Astrocyte of the hippocampus (primary cell): ENCODE measurements around the gene CKAP2.
"Not testable (repeated sequence)": the region's sequence is repeated elsewhere in the genome, so short reads cannot be mapped to it uniquely, and the experiment has no call there.

Experiments
- DNase-seq: peaks from one replicate; pipeline ENCODE4 v3.0.0; 2011; ENCODE audit warnings: low read depth, low spot score

Gene CKAP2

DNA sequence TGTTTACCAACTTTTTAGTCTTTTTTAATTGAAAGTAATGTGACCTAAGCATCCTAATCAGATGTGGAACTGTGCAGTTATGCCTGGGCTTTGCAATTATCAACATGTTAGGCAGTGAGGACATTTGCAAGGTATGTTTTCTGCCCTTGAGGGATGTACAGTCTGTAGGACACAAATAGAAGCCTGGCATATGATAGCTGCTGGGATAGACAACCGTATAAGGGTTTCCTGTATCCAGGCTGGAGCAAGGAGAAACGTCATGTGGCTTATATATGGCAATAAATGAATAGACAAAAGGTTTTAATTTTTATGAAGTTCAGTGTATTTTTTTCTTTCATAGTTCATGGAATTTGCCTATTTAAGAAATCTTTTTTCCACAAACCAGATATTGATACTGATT is 2.8 kb upstream of the CKAP2 start:
- no peak for DNase-seq

DNA sequence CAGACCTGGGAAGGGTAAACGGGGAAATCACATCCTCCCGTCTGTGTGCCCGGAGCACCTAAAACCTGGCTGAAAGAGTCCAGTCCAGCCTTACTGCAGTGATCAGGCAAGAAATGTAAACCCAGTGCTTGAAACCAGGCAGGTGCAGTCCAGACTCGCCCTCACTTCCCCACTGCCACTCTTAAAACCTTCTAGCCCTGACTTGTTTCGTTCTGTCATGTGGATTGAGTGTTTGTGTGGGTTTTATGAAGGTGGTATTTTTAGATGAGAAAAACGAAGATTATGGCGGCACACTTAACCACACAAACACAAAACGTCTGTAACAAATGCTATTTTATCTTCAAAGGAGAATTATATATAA is 839 bp upstream of the CKAP2 start:
- peak; percentile 26 for DNase-seq

DNA sequence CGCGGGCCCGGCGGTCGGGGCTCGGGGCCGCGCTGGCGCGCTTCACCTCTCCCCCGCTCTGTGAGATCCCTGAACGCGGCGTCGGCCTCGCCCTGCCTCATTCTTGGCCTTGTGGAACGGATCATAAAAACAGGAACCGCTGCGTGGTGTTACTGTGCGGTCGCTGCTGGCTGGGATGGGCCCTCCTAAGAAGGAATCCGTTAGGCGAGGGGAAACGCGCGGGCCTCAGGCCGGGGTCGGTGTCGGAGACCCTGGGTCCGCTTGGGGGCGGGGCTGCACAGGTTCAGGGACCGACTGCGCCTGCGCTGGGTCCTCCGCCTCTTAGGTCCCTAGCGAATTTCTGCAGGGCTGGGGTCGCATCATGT is 381 bp downstream of the CKAP2 start:
- DNase-seq = peak; percentile 87

DNA sequence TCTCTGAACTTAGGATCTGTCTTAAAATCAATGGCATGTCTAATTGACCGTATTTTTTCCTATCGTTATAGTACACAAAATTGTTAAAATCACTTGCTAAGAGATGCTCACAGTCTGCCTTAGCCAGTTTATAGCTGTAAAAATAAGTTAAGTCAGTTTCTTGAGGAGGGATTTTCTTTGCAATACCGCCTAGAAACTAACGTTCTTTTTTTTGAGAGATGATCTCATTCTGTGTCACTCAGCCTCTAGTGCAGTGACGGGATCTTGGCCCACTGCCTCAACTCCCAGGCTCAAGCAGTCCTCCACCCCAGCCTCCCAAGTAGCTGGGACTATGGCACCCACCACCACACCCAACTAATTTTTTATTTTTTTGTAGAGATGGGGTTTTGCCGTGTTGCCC is 4.4 kb downstream of the CKAP2 start:
- peak; percentile 60 for DNase-seq

DNA sequence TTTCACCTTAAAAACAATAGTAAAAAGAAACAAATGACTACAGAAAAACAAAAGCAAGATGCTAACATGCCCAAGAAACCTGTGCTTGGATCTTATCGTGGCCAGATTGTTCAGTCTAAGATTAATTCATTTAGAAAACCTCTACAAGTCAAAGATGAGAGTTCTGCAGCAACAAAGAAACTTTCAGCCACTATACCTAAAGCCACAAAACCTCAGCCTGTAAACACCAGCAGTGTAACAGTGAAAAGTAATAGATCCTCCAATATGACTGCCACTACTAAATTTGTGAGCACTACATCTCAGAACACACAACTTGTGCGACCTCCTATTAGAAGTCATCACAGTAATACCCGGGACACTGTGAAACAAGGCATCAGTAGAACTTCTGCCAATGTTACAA is 6.0 kb downstream of the CKAP2 start:
- no peak for DNase-seq

DNA sequence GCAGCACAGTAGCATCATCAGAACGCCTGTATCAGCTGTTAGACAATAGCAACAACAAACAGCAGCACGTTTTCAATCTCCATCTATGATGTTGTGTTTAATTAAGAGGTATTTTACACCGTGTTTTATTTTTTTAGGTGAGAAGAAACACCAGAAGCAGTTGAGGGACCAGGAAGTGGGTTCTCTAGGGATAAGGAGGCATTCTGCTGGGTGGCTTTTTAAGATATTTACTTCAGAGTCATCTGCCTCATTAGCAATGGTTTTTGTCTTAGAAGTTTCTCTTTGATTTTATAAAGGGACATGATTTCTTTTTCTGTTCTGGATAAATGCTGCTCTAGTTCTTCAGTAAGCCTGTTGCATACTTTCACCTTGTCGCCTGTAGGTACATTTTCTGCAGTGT is 8.2 kb downstream of the CKAP2 start:
- DNase-seq = no peak

DNA sequence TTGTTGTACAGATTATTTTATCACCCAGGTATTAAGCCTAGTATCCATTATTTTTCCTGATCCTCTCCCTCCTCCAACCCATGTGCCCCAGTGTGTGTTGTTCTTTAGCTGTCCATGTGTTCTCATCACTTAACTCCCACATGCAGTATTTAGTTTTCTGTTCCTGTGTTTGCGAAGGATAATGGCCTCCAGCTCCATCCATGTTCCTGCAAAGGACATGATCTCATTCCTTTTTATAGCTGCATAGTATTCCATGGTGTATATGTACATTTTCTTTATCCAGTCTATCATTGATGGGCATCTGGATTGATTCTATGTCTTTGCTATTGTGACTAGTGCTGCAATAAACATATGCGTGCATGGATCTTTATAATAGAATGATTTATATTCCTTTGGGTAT is 13.2 kb downstream of the CKAP2 start:
- DNase-seq = not testable (repeated sequence)

DNA sequence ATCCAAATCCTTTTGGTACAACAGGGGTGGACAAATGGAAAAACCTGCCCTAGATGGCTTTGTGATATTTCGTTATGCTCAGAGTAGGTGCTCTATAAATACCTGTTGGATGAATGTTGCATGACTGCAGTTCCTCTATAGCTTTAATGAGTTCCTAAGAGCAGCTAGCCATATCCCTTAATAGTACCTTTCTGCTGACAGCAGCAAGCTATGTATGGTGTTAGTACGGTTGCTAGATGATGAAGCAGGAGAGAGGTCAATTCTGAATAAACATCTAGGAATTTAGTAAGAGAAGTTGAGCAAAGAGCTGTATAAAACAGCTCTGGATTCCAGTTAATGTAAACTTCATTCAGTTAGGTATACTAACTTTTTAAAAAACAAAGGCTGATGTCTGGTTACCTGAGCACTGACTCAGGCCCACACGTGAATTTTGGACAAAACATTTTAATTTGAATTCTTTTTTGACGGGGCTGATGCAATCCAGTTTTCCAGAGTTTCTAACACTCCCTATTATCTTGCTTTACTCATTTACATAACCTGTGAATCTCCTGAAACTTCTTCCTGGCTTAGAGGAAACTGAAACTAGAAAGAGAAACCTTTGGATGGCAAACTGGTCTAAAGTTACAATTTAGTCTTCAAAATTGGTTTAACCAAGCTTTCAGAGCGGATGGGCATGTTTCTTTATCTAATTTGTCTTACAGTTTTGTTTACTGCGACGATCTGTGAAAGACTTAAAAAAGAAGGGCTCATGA is 25.6 kb downstream of the CKAP2 start:
- not testable (repeated sequence) for DNase-seq

DNA sequence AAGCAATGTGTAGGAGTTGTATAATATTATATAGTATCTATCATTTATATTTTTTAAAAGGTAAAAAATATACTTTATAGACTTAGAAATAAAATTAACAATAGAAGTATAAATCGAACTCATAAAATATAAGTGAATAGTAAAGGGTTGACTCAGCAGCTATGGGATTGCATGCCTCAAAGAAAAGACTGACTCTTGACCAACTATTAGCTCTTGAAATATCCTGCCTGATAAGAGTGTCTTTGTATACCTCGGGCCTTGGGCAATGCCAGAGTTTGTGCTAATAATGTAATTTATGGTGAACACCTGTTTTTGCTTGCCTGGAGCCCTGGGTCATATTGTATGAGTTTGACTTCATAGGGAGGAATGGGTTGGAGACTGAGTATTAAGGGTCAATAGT is 31.8 kb downstream of the CKAP2 start:
- DNase-seq = not testable (repeated sequence)

DNA sequence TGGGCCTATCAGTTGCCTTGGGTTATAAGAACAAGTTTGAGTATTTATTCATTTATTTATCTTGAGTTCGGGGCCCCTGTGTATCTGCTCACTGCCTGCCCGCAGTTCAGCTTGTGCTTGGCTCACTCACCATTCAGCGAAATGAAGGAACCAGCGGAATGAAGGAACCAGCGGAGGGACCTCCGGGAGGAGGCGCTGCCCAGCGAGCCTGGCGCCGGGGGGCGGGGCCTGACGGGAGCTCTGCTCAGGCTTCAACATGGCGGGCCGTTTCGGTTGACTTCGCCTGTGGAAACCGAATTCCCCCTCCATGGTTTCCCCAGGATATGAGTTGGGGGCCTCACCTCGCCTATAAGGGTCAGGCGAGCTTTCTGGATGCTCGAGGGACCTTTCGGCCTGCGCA is 33.5 kb downstream of the CKAP2 start:
- DNase-seq = not testable (repeated sequence)

DNA sequence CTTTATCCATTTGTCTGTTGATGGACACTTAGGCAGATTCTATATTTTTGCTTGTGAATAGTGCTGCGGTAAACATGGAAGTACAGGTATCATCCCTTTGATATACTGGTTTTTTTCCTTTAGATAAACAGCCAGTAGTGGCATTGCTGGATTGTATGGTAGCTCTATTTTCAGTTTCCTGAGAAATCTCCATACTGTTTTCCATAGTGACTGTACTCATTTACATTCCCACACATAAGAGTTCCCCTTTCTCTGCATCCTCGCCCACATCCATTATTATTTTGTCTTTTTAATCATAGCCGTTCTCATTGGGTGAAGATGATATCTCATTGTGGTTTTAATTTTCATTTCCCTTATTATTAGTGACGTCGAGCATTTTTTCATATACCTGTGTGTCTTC is 35.7 kb downstream of the CKAP2 start:
- DNase-seq = not testable (repeated sequence)

DNA sequence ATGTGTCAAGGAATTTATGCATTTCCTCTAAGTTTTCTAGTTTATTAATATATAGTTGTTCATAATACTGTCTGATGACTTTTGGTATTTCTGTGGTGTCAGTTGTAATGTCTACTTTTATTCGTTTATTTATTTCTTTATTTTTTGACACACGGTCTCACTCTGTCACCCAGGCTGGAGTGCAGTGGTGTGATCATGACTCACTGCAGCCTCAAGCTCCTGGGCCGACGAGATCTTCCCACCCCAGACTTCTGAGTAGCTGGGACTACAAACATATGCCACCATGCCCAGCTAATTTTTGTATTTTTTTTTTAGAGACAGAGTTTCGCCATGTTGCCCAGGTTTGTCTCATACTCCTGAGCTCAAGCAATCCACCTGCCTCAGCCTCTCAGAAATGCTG is 39.0 kb downstream of the CKAP2 start:
- not testable (repeated sequence) for DNase-seq

DNA sequence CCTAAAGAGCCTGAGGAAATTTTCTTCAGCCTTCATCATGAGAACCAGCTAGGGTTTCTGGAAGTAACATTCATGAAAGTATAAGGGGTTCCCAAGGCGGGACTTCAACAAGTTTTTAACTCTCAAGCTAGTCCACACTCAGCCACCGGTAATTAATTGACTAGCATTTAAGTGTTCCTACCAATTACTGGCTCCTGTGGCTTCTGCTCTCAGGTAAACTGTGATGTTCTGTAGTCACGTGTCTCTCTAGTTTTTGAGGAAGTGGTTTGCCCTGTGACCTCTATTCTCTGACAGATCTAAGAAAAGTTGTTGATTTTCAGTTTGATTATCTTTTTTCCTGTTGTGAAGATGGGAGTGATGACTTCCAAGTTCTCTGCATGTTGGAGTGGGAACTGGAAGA is 42.7 kb downstream of the CKAP2 start:
- not testable (repeated sequence) for DNase-seq

DNA sequence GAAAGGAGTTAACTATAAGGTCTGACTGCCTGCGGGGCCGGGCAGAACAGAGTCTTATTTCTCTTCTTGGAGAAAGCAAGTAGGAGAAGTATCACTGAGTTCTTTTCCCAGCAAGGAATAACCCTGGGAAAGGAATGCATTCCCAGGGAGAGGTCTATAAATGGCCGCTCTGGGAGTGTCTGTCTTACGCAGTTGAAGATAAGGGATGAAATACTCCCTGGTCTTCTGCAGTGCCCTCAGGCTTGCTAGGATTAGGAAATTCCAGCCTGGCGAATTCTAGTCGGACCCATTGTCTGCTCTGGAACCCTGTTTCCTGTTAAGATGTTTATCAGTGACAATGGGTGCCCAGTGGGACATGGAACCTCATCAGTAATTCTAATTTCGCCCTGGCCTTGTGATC is 47.0 kb downstream of the CKAP2 start:
- not testable (repeated sequence) for DNase-seq

DNA sequence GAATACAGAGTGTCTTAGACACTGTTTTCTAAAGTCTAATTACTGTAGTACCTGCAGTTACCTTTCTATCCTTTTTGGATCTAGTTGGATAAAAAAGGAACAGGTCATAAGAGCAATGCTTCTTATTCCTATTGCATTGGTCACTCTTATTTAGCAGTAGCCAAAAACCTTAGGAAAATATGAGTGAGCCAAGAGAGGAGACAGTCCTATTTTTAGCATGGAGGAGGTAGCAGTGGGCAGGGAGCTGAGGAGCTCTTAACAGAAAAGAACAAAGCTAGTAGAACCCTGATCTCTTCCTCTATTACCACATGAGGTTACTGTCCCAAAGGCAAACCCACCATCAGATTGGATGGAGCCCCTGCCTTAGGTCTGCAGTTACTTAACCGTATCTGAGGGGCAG is 50.6 kb downstream of the CKAP2 start:
- not testable (repeated sequence) for DNase-seq

DNA sequence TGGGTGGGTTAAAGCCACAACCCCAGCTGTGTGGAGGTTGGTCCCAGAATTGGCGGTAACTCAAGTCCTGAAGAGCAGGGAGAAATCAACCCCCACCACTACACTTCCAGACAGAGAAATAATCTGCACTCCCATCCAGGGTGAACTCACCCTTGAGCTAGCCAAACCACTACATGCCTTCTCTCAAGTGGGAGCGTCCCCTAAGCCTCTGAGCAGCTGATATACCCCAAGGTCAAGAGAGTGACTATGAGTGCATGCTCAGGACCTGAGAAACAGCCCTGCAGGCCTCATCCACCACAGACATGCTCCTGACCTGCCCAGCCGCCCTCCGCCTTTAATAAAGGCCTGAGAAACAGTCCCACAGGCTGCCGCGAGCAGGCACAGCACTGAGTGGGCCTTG is 54.3 kb downstream of the CKAP2 start:
- not testable (repeated sequence) for DNase-seq

DNA sequence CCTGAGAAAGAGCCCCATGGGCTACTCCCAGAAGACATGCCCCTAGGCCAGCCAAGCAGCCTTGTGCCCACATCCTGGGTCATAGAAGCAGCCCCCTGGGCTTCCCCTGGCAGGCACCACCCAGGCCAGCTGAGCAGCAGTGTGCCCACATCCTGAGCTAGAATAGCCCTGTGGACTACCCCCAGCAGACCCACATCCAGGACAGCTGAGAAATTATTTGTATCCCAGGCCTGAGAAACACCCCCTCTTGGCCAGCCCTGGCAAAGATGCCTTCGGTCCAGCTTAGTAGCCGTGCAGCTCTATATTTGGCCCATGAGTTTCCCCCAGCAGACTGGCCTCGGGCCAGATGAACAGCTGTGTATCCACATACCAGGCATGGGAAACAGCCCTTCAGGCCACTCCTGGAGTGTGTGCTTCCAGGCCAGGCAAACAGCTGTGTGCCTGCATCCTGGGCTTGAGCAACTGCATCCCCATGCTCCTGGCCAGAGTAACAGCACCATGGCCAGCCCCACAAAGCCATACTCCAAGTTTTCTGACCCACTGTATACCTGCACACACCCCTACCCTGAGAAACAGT is 55.0 kb downstream of the CKAP2 start:
- not testable (repeated sequence) for DNase-seq

DNA sequence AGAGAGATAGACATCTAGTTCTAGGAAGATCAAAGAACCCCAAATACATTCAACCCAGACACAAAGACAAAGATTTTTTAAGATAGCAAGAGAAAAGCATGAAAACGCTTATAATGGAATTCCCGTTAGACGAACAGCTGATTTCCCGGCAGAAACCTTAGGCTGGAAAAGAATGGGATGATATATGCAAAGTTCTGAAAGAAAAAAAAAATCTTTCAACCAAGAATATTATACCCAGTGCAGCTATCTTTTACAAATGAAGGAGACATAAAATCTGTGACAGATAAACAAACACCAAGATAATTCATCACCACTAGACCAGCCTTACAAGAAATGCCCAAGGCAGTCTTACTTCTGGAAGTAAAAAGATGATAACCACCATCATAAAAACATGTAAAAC is 56.3 kb downstream of the CKAP2 start:
- not testable (repeated sequence) for DNase-seq

DNA sequence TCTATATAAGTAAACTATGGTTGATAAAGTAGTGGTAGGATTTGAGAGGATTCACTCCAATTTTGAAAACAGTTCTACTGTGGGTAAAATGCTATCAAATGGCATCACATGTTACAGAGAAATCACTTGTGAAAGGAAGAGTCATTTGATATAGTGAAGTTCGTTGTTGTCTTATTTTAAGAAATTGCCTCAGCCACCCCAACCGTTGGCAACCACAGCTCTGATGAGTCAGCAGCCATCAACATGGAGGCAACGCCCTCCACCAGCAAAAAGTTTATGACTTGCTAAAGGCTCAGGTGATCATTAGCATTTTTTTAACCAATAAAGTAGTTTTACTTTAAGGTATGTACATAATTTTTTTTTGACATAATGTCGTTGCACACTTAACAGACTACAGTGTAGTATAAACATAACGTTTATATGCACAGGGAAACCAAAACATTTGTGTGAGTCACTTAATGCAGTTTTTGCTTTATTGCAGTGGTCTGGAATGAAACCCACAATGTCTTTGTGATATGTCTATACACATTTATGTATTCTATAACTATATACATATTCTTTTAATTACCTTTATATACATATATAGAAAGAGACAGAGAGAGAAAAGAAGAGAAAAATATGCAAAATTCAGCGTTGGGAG is 58.8 kb downstream of the CKAP2 start:
- DNase-seq = peak; percentile 2

DNA sequence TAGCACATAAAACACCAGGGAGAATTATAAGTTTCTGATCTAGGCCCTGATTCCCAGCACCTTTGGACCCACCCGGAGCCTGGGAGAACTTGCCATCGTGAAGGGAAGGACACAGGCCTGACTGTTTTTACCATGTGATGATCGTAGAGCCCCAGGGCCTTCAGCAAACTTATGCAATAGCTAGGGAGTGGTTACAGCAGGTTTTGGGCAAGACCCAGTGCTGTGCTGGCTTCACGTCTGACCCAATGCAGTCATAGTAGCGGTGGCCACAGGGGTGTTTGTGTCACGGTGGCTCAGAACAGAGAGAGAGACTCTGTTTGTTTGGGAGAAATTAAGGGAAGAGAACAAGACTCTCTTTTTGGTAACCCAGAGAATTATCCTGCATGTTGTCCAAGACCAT is 68.0 kb downstream of the CKAP2 start:
- DNase-seq = not testable (repeated sequence)
